Loucy (cell line): ENCODE data around the gene CDX2.

Experiments
- EZH2phosphoT487 ChIP-seq: fragments of 200-600 bp; IDR thresholded peaks from 2 replicates; pipeline ENCODE4 v1.6.1; 2018; ENCODE audit warnings: antibody characterized with exemption, mild to moderate bottlenecking, moderate library complexity, borderline replicate concordance
- TF ChIP-seq, protein P1 (sequence below): fragments of 200-600 bp; sonication (generic); conservative IDR thresholded peaks from 2 replicates; pipeline ENCODE4 v1.5.1; 2014; ENCODE audit warnings: mild to moderate bottlenecking, antibody characterized with exemption, low read length

DNA sequence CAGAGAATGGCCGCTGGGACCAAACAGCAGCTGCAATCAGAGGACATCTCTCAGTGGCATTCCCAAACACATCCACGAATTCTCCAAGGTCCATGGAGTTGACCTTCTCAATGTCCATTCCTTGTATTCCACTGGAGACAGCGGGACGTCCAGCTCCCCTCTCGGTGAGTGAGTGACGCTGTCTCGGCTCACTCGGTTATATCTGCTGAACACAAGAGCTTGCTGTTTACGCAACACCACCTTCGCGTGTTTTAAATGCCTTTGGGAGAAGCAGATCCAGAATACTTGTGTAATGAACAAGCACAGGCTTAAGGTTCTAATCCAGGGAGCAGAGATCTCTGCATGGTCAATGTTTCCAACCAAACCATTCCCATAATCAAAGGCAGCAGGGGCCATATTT lies 19.4 kb upstream of the CDX2 start, which contains the start of gene URAD:
- TF ChIP-seq, protein P1, sequence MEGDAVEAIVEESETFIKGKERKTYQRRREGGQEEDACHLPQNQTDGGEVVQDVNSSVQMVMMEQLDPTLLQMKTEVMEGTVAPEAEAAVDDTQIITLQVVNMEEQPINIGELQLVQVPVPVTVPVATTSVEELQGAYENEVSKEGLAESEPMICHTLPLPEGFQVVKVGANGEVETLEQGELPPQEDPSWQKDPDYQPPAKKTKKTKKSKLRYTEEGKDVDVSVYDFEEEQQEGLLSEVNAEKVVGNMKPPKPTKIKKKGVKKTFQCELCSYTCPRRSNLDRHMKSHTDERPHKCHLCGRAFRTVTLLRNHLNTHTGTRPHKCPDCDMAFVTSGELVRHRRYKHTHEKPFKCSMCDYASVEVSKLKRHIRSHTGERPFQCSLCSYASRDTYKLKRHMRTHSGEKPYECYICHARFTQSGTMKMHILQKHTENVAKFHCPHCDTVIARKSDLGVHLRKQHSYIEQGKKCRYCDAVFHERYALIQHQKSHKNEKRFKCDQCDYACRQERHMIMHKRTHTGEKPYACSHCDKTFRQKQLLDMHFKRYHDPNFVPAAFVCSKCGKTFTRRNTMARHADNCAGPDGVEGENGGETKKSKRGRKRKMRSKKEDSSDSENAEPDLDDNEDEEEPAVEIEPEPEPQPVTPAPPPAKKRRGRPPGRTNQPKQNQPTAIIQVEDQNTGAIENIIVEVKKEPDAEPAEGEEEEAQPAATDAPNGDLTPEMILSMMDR = no peak
- TF ChIP-seq EZH2phosphoT487 = no peak
